GM10266 (cell line): Measurements from ENCODE around the gene ZBED5.
"Not testable (repeated sequence)": the region's sequence is repeated elsewhere in the genome, so short reads cannot be mapped to it uniquely, and the experiment has no call there.

Experiments
- DNase-seq: peaks from one replicate; pipeline ENCODE4 v3.0.0; 2012; ENCODE audit errors: extremely low spot score
- TF ChIP-seq, protein P1 (sequence below): IDR thresholded peaks from 2 replicates; pipeline ENCODE4 v1.5.1; 2012; ENCODE audit warnings: mild to moderate bottlenecking, low read depth; ENCODE audit not compliant: control insufficient read depth, insufficient read depth; ENCODE audit errors: missing control alignments

The ZBED5 gene

DNA sequence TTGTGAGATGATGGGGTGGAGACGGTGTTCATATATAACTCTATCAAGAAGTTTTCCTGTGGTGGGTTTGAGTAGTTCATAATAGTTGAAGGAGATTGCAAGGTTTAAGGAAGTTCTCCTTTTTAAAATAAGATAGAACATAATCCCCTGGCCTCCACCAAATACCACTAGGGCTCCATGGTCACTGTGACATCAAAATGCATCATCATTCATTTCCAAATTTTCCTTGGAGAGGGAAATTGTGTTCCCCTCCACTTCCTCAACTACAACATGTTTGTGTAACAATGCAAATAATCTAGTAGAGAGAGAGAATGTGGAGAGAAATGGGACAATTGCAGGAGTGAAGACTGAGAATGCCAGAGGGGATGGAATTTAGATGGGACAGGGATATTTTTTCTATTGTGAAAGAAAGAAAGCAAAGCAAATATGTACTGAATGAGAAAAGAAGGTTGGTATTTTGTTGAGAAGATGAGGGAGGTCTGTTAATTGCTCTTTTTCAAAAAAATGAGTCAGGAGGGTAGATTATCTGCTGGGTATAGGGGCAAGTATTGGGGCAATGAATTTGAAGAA is 33.4 kb upstream of the ZBED5 start:
- TF ChIP-seq, protein P1, sequence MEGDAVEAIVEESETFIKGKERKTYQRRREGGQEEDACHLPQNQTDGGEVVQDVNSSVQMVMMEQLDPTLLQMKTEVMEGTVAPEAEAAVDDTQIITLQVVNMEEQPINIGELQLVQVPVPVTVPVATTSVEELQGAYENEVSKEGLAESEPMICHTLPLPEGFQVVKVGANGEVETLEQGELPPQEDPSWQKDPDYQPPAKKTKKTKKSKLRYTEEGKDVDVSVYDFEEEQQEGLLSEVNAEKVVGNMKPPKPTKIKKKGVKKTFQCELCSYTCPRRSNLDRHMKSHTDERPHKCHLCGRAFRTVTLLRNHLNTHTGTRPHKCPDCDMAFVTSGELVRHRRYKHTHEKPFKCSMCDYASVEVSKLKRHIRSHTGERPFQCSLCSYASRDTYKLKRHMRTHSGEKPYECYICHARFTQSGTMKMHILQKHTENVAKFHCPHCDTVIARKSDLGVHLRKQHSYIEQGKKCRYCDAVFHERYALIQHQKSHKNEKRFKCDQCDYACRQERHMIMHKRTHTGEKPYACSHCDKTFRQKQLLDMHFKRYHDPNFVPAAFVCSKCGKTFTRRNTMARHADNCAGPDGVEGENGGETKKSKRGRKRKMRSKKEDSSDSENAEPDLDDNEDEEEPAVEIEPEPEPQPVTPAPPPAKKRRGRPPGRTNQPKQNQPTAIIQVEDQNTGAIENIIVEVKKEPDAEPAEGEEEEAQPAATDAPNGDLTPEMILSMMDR, result no peak

DNA sequence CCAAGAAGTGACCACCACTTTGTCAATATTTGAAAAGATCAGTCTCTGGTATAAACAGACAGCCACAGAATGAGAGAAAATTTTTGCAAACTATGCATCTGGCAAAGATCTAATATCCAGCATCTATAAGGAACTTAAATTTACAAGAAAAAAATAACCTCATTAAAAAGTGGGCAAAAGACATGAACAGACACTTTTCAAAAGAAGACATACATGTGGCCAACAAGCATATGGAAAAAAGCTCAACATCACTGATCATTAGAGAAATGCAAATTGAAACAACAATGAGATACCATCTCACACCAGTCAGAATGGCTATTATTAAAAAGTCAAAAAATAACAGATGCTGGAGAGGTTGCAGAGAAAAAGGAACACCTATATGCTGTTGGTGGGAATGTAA is 32.2 kb upstream of the ZBED5 start:
- DNase-seq, result not testable (repeated sequence)

More for the DNA sequence above, 33.4 kb upstream of the ZBED5 start:
- DNase-seq, result no peak

DNA sequence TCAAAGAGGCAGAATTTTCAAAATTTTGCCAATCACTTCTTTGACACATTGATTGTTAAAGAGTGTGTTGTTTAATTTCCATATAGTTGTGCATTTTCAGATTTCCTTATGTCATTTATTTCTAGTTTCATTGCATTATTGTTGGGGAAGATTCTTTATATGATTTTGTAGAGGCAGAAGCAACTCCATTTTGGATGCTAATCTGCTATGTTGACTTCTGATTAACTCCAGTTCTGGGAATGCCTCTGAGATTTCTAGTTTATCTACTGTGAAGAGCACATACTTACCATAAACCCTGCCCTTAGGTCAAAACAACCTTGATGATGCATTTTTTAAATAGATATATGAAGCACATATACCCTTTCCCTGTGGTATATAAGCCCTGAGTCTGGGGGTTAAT is 29.5 kb upstream of the ZBED5 start:
- TF ChIP-seq, protein P1, result no peak
- no peak for DNase-seq

DNA sequence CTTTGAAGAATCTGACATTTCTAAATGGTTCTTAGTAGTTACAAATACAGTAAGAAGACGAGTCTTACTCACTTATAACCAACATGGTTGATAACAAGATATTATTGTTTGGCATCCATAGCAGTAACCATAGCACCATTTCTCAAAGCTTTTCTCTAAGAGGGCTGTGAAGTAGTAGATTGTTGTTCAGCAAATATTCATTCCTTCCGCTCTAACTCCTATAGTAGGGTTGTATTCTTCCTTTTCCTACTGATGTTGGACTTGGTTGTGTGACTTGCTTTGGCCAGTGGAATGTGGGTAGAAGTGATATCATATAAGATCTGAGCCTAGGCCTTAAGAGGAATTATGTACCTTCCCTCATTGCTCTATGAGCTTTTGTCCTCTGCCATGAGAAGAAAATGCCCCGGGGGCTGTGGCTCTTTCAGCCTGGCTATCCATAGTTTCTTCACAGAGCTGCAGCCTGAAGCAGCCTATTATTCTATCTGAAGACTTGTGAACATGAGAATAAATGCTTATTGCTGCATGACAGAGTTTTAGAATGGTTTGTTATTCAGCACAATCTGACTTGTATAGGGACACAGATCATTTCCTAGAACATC is 28.9 kb upstream of the ZBED5 start:
- no peak for DNase-seq
- TF ChIP-seq, protein P1, result no peak

DNA sequence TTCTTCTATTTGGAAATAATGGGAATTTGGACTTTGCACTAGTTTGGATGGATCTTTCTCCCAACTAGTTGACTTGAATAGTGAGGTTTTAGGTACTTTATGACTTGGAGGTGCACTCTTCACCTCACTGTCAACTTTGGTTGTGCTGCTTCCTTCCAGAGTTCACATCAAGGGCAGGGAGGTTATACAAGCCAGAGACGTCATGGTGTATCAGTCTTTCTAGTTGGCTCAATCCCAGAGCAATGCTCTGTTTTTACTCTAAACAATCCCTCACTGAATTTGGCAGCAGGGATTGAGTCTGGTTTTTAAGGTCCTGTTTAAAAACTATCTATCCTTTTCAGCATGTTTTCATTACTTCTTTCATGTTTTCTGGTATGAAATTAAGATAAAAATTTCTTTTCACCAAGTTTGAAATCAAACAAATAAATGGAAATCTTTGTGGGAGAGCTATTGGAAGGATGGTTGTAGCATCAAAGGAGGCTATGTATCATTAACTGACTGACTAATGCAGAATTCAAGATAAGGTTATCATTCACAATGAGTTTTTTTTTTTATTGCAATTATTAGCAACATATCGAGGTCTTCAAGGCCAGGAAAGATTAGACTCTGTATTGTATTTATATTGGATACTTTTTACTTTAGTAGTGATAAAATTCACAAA is 28.0 kb upstream of the ZBED5 start:
- TF ChIP-seq, protein P1, result no peak
- DNase-seq, result no peak

DNA sequence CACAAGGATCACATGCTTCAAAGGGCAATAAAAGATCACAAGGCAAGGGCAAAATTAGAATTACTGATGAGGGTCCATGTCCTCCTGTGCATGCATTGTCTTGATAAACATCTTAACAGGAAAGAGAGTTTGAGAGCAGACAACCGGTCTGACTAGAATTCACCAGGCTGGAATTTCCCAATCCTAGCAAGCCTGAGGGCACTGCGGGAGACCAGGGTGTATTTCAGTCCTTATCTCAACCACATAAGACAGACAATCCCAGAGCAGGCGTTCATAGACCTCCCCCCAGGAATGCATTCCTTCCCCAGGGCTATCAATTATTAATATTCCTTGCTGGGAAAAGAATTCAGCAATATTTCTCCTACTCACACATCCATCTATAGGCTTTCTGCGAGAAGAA is 26.4 kb upstream of the ZBED5 start:
- DNase-seq, result not testable (repeated sequence)

DNA sequence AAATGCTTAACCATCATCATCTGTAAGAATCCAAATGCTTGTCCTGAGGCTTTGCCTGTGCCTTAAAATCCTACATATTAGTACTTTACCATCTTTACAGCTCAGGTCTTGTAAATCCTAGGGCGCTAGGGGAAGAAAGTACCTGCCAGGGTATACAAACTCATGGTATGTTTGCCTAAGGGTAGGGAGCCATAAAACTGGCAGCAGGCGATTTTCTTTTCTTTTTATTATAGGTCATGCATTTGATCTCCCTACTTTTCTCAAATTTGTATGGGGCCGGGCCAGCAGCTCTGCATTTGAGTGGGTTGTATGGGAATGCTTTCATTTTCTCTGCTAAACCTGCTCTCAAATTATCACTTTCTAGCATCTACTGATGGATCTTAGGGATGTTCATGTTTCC is 24.0 kb upstream of the ZBED5 start:
- no peak for DNase-seq
- TF ChIP-seq, protein P1, result no peak

DNA sequence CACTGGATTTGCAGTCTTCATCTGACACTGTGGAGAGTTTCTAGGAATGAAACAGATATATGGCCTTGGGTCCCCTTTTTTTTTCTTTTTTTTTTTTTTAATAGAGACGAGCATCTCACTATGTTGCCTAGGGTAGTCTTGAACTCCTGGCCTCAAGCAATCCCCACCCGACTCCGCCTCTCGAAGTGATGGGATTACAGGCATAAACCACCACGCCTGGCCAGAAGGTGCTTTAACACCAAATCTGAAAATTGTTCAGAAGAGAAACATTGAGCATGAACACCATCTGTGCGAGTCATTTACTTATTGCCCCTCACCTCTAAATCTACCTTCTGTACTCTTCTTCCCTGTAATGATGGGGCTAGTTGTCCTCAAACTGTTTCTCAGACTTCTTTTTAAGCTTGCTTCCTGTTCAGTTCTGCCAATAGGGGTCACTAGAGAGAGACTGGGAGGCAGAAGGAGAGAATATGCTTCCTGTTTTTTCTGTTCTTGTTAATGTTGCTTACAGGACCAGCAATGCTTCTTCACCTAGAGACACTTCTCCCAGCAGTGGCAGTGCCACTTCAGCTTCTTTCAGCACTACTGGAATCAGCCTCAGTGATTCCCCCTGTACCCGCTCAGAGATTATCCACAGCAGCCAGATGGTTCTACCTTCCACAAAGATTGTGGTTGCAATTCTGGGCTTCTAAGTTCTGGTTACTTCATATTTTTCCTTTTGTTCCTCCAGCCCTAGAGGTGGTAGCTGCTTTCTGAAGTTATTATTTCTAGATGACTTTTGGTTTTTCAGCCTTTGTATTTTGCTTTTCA is 20.8 kb upstream of the ZBED5 start:
- peak; percentile 30 for DNase-seq
- TF ChIP-seq, protein P1, result peak; percentile 44
